Ishikawa (cell line): ENCODE results near the gene IGFBP7.

Experiments
- CEBPB ChIP-seq: IDR thresholded peaks from 2 replicates; pipeline ENCODE4 v1.6.1; 2012
- CREB1 ChIP-seq: IDR thresholded peaks from 2 replicates; pipeline ENCODE4 v1.6.1; 2012; ENCODE audit warnings: low read depth
- EGR1 ChIP-seq: IDR thresholded peaks from 2 replicates; pipeline ENCODE4 v1.6.1; 2012
- EP300 ChIP-seq: IDR thresholded peaks from 2 replicates; pipeline ENCODE4 v1.6.1; 2012; ENCODE audit warnings: borderline replicate concordance
- FOXM1 ChIP-seq: IDR thresholded peaks from 2 replicates; pipeline ENCODE4 v1.6.1; 2012; ENCODE audit warnings: low read depth, borderline replicate concordance
- NFIC ChIP-seq: IDR thresholded peaks from 2 replicates; pipeline ENCODE4 v1.6.1; 2012
- RAD21 ChIP-seq: IDR thresholded peaks from 2 replicates; pipeline ENCODE4 v1.6.1; 2012; ENCODE audit warnings: low read depth
- REST ChIP-seq: IDR thresholded peaks from 2 replicates; pipeline ENCODE4 v1.6.1; 2012; ENCODE audit warnings: low read depth, mild to moderate bottlenecking
- TAF1 ChIP-seq: IDR thresholded peaks from 2 replicates; pipeline ENCODE4 v1.6.1; 2012; ENCODE audit warnings: low read depth, mild to moderate bottlenecking
- TCF12 ChIP-seq: IDR thresholded peaks from 2 replicates; pipeline ENCODE4 v1.6.1; 2012; ENCODE audit warnings: low read depth
- TEAD4 ChIP-seq: IDR thresholded peaks from 2 replicates; pipeline ENCODE4 v1.6.1; 2012
- YY1 ChIP-seq: IDR thresholded peaks from 2 replicates; pipeline ENCODE4 v1.6.1; 2012; ENCODE audit warnings: low read depth
- ZBTB7A ChIP-seq: IDR thresholded peaks from 2 replicates; pipeline ENCODE4 v1.6.1; 2012; ENCODE audit warnings: low read depth
- TF ChIP-seq, protein P1 (sequence below): IDR thresholded peaks from 2 replicates; pipeline ENCODE4 v1.6.1; 2012

Gene IGFBP7

GRCh38 chr4:57104706-57105560 is 5.3 kb downstream of the IGFBP7 start:
- TF ChIP-seq YY1, result no peak
- no peak for TF ChIP-seq REST
- no peak for TF ChIP-seq EP300
- no peak for TF ChIP-seq CREB1
- no peak for TF ChIP-seq TCF12
- no peak for TF ChIP-seq TAF1
- TF ChIP-seq, protein P1, sequence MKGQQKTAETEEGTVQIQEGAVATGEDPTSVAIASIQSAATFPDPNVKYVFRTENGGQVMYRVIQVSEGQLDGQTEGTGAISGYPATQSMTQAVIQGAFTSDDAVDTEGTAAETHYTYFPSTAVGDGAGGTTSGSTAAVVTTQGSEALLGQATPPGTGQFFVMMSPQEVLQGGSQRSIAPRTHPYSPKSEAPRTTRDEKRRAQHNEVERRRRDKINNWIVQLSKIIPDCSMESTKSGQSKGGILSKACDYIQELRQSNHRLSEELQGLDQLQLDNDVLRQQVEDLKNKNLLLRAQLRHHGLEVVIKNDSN, result no peak
- no peak for TF ChIP-seq FOXM1
- no peak for TF ChIP-seq CEBPB
- TF ChIP-seq NFIC, result no peak
- no peak for TF ChIP-seq TEAD4

GRCh38 chr4:57103051-57103450 is 7.1 kb downstream of the IGFBP7 start:
- TF ChIP-seq TAF1, result no peak
- TF ChIP-seq ZBTB7A, result no peak
- no peak for TF ChIP-seq YY1
- TF ChIP-seq REST, result no peak
- TF ChIP-seq TCF12, result no peak
- TF ChIP-seq TEAD4, result no peak
- TF ChIP-seq FOXM1, result no peak
- TF ChIP-seq RAD21, result no peak
- TF ChIP-seq CREB1, result no peak
- TF ChIP-seq EGR1, result no peak
- no peak for TF ChIP-seq NFIC

DNA sequence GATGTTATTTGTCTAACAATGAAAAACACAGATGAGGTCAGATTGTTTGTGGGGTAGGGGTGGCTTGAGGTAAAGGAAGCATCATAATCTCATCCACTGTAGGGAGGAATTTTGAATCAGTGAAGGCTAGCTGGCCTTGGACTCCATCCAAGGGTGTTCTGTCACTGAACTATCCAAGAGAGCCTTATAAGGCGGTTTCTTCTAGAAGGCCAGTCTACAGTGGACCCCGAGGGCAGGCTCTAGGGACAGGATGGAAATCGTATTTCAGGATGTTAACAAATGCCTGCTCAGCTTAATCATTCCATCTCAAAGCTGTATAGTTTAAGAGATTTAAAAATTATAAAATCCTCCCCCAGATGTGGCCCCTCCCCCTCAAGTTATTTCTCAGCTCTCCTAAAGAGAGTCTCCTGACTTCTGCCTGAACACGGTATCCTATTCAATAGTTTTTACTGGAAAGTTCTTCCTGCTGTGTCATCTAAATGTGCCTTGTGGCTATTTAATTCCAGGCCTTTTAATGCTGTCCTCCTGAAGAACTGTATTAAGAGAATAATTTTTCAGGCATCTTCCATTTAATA is 8.0 kb downstream of the IGFBP7 start:
- no peak for TF ChIP-seq RAD21
- TF ChIP-seq TAF1, result no peak
- TF ChIP-seq REST, result no peak
- TF ChIP-seq, protein P1, result no peak

DNA sequence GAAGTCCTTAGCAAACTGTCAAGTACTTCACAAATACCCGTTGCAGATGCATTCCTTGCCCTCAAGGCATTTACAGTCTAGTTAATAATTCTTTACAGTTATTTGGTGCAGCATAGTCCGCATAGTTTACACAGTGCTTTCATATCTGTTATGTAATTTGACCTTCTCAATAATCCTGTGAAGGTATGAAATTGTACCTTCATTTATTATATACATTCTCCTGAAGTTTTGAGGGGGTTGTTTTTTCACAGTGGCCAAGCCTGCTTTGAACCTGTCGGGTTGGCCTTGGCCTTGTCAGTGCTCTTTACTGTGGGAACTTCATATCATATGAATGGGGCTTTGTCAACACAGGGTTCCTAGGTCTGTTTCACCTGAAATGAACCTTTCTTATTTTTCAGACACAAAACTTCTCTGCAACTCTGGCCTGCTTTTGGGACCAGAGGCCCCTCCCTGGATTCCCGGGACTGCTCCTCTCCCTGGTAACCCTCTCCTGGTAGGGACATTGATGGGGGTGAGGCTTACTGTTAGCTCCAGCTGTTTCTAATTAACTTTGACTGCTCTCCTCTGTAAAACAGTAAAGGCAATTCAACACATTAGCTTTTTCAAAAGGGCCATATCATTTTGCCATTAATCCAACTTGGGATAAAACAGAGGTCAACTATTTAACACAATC is 9.1 kb downstream of the IGFBP7 start:
- TF ChIP-seq NFIC (no peak), CEBPB (no peak), EP300 (no peak), TAF1 (no peak), TCF12 (no peak), EGR1 (no peak), REST (no peak)
